Neural cell (in vitro differentiated cells): ENCODE data around the gene TCF15. TPM values are rescaled to one million over a fixed set of nuclear protein-coding genes. Genes with fewer than 3 reads are reported as not detected.
"Not testable (repeated sequence)": the region's sequence is repeated elsewhere in the genome, so short reads cannot be mapped to it uniquely, and the experiment has no call there.

Source experiments
- H2AFZ ChIP-seq: fragments of 200-600, 300-800 bp; sonication (generic), shearing (Covaris generic); 2 replicates; pipeline ENCODE4 v1.6.0; 2014; ENCODE audit warnings: low read depth, mild to moderate bottlenecking, antibody characterized with exemption, low read length, moderate library complexity
- H3F3A ChIP-seq: fragments of 200-600 bp; shearing (Covaris generic); 2 replicates; pipeline ENCODE4 v1.6.1; 2016; ENCODE audit warnings: mild to moderate bottlenecking, moderate library complexity, mixed read lengths, antibody characterized with exemption, low read length; ENCODE audit not compliant: insufficient read depth, poor library complexity, severe bottlenecking
- H3K27ac ChIP-seq: fragments of 200-600, 300-800 bp; sonication (generic), shearing (Covaris generic); 2 replicates; pipeline ENCODE4 v1.5.1; 2014; ENCODE audit warnings: mild to moderate bottlenecking, low read length, moderate library complexity
- H3K27me3 ChIP-seq: fragments of 300-800, 200-600 bp; sonication (generic), shearing (Covaris generic); 2 replicates; pipeline ENCODE4 v1.6.0; 2014; ENCODE audit warnings: mild to moderate bottlenecking, low read depth, low read length, moderate library complexity; ENCODE audit not compliant: insufficient read depth
- H3K36me3 ChIP-seq: fragments of 300-800, 200-600 bp; sonication (generic), shearing (Covaris generic); 2 replicates; pipeline ENCODE4 v1.5.1; 2014; ENCODE audit warnings: mild to moderate bottlenecking, antibody characterized with exemption, low read length, moderate library complexity; ENCODE audit not compliant: insufficient read depth
- H3K4me2 ChIP-seq: fragments of 300-800, 200-600 bp; sonication (generic), shearing (Covaris generic); 2 replicates; pipeline ENCODE4 v1.6.0; 2014; ENCODE audit warnings: mild to moderate bottlenecking, low read length
- H3K4me3 ChIP-seq: fragments of 300-800, 200-600 bp; sonication (generic), shearing (Covaris generic); 2 replicates; pipeline ENCODE4 v1.5.1; 2014; ENCODE audit warnings: mild to moderate bottlenecking, low read length, moderate library complexity
- H3K79me2 ChIP-seq: fragments of 200-600 bp; shearing (Covaris generic); replicated peaks from 2 replicates; pipeline ENCODE4 v1.6.0; 2014; ENCODE audit warnings: mild to moderate bottlenecking, low read length, moderate library complexity; ENCODE audit not compliant: insufficient read depth
- H3K9ac ChIP-seq: fragments of 300-800, 200-600 bp; sonication (generic), shearing (Covaris generic); 2 replicates; pipeline ENCODE4 v1.6.1; 2016; ENCODE audit warnings: mild to moderate bottlenecking, low read length, mixed read lengths
- H3K9me2 ChIP-seq: fragments of 200-600 bp; shearing (Covaris generic); 2 replicates; pipeline ENCODE4 v1.6.1; 2016; ENCODE audit warnings: mild to moderate bottlenecking, low read length, mixed read lengths; ENCODE audit not compliant: insufficient read depth
- H3K9me3 ChIP-seq: fragments of 200-600, 300-800 bp; sonication (generic), shearing (Covaris generic); 2 replicates; pipeline ENCODE4 v1.6.1; 2016; ENCODE audit warnings: mild to moderate bottlenecking, mixed run types, low read length, moderate library complexity, mixed read lengths
- H4K20me1 ChIP-seq: fragments of 200-600 bp; shearing (Covaris generic); 2 replicates; pipeline ENCODE4 v1.6.1; 2016; ENCODE audit warnings: mild to moderate bottlenecking, mixed run types; ENCODE audit not compliant: insufficient read depth
- EP300 ChIP-seq: fragments of 450-650 bp; conservative IDR thresholded peaks from 2 replicates; pipeline ENCODE4 v1.6.1; 2014; ENCODE audit warnings: antibody characterized with exemption, mild to moderate bottlenecking, moderate library complexity; ENCODE audit not compliant: poor library complexity, severe bottlenecking
- EZH2 ChIP-seq: fragments of 200-600, 300-800 bp; shearing (Covaris generic), sonication (generic); IDR thresholded peaks from 2 replicates; pipeline ENCODE4 v1.6.1; 2014; ENCODE audit warnings: antibody characterized with exemption, low read length, borderline replicate concordance, mild to moderate bottlenecking; ENCODE audit not compliant: insufficient read depth, poor library complexity, severe bottlenecking
- MXI1 ChIP-seq: fragments of 450-650 bp; conservative IDR thresholded peaks from 2 replicates; pipeline ENCODE4 v1.6.1; 2014; ENCODE audit warnings: antibody characterized with exemption, mild to moderate bottlenecking; ENCODE audit not compliant: poor library complexity, severe bottlenecking
- POLR2AphosphoS5 ChIP-seq: IDR thresholded peaks from 2 replicates; pipeline ENCODE4 v1.6.1; 2012
- RAD21 ChIP-seq: fragments of 450-650 bp; conservative IDR thresholded peaks from 2 replicates; pipeline ENCODE4 v1.6.1; 2014; ENCODE audit warnings: antibody characterized with exemption, mild to moderate bottlenecking, moderate library complexity
- SMC3 ChIP-seq: fragments of 450-650 bp; conservative IDR thresholded peaks from 2 replicates; pipeline ENCODE4 v1.6.1; 2014; ENCODE audit warnings: antibody characterized with exemption, mild to moderate bottlenecking, moderate library complexity; ENCODE audit not compliant: poor library complexity
- TAF1 ChIP-seq: IDR thresholded peaks from 2 replicates; pipeline ENCODE4 v1.6.1; 2012; ENCODE audit warnings: low read depth
- polyA plus RNA-seq: library from polyadenylated mRNA; depleted of rRNA; stranded (reverse); fragments of >200 nt; gene quantifications from 2 replicates; pipeline ENCODE4 v1.2.3, GENCODE V29; 2014
- TF ChIP-seq, protein P1 (sequence below): fragments of 450-650 bp; IDR thresholded peaks from 2 replicates; pipeline ENCODE4 v1.5.1; 2014; ENCODE audit warnings: antibody characterized with exemption, mild to moderate bottlenecking, moderate library complexity; ENCODE audit not compliant: poor library complexity, severe bottlenecking
- TF ChIP-seq, protein P2 (sequence below): IDR thresholded peaks from 2 replicates; pipeline ENCODE4 v1.6.1; 2012; ENCODE audit warnings: borderline replicate concordance

Gene TCF15
- polyA plus RNA-seq, 1 donor from 2014 or later = not detected

DNA sequence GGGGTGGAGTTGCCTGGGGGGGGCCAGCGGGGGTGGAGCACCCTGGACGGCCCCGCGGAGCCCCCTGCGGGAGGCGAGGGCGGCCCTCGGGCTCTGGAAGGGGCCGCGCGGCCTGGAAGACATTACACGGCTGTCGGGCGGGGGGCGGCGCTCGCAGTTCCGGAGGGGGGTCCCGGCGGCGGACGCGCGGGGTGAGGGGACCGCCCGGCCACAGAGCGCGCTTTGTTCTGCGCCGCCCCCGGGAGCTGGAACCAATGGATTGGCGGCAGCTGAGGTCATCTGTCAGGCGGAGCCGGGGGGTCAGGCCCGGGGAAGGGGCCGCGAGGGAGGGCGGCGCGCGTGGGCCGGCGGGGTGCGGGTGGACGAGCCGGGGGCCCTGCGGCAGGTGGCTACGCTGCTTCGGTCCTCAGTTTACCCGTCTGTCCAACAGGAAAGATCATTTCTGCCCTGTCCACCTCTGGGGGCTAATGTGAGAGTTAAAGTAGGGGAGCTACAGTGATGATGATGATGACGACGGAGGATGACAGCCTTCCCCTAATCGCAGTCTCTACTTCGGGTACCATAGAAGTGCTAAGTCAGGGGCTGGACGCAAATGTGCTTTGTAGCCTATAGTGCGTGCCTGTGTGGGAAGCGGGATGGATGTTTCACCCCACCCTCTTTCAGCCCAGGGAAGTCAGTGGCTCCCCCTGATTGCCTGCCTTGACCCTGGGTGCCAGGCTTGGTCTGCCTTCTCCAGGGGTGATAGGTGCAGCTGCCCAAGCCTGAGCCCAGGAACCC lies 32.5 kb upstream of the TCF15 start:
- Histone ChIP-seq H3K9me3 (no peaks in the 10 kb centered on the region), H3K9me2 (no peaks in the 10 kb centered on the region), H3K27me3 (no peaks in the 10 kb centered on the region), H3K4me2 (no peak overlapping the region), H3K9ac (no peak overlapping the region), H3K27ac (no peak overlapping the region), H3F3A (no peaks in the 10 kb centered on the region), H4K20me1 (no peaks in the 10 kb centered on the region), H3K79me2 (no peaks in the 10 kb centered on the region), H3K4me3 (no peak overlapping the region), H2AFZ (no peak overlapping the region), H3K36me3 (no peaks in the 10 kb centered on the region)
- TF ChIP-seq MXI1 (no peak), RAD21 (no peak), EP300 (no peak), TAF1 (no peak), EZH2 (no peak), SMC3 (no peak), POLR2AphosphoS5 (no peak)
- TF ChIP-seq, protein P1, sequence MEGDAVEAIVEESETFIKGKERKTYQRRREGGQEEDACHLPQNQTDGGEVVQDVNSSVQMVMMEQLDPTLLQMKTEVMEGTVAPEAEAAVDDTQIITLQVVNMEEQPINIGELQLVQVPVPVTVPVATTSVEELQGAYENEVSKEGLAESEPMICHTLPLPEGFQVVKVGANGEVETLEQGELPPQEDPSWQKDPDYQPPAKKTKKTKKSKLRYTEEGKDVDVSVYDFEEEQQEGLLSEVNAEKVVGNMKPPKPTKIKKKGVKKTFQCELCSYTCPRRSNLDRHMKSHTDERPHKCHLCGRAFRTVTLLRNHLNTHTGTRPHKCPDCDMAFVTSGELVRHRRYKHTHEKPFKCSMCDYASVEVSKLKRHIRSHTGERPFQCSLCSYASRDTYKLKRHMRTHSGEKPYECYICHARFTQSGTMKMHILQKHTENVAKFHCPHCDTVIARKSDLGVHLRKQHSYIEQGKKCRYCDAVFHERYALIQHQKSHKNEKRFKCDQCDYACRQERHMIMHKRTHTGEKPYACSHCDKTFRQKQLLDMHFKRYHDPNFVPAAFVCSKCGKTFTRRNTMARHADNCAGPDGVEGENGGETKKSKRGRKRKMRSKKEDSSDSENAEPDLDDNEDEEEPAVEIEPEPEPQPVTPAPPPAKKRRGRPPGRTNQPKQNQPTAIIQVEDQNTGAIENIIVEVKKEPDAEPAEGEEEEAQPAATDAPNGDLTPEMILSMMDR = no peak
- TF ChIP-seq, protein P2, sequence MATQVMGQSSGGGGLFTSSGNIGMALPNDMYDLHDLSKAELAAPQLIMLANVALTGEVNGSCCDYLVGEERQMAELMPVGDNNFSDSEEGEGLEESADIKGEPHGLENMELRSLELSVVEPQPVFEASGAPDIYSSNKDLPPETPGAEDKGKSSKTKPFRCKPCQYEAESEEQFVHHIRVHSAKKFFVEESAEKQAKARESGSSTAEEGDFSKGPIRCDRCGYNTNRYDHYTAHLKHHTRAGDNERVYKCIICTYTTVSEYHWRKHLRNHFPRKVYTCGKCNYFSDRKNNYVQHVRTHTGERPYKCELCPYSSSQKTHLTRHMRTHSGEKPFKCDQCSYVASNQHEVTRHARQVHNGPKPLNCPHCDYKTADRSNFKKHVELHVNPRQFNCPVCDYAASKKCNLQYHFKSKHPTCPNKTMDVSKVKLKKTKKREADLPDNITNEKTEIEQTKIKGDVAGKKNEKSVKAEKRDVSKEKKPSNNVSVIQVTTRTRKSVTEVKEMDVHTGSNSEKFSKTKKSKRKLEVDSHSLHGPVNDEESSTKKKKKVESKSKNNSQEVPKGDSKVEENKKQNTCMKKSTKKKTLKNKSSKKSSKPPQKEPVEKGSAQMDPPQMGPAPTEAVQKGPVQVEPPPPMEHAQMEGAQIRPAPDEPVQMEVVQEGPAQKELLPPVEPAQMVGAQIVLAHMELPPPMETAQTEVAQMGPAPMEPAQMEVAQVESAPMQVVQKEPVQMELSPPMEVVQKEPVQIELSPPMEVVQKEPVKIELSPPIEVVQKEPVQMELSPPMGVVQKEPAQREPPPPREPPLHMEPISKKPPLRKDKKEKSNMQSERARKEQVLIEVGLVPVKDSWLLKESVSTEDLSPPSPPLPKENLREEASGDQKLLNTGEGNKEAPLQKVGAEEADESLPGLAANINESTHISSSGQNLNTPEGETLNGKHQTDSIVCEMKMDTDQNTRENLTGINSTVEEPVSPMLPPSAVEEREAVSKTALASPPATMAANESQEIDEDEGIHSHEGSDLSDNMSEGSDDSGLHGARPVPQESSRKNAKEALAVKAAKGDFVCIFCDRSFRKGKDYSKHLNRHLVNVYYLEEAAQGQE = no peak

DNA sequence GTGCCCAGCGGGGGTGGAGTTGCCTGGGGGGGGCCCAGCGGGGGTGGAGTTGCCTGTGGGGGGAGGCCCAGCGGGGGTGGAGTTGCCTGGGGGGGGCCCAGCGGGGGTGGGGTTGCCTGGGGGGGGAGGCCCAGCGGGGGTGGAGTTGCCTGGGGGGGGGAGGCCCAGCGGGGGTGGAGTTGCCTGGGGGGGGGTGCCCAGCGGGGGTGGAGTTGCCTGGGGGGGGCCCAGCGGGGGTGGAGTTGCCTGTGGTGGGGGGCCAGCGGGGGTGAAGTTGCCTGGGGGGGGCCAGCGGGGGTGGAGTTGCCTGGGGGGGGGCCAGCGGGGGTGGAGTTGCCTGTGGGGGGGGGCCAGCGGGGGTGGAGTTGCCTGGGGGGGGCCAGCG lies 31.9 kb upstream of the TCF15 start:
- not testable (repeated sequence) for H3K4me2 ChIP-seq, H3K36me3 ChIP-seq, H3K79me2 ChIP-seq, H3F3A ChIP-seq, H3K9ac ChIP-seq, H3K27ac ChIP-seq, H3K9me3 ChIP-seq, H3K9me2 ChIP-seq, H3K4me3 ChIP-seq, H2AFZ ChIP-seq, H3K27me3 ChIP-seq, H4K20me1 ChIP-seq
